Panc1 (cell line): ENCODE data around the gene SYNE1. TPM values are rescaled to one million over a fixed set of nuclear protein-coding genes. Genes with fewer than 3 reads are reported as not detected.

ENCODE experiments used
- ATAC-seq: fragments of 200-7000 bp; cut with Tn5 transposase; 2 replicates; pipeline ENCODE4 v1.9.1; 2020; ENCODE audit warnings: mild to moderate bottlenecking, moderate library complexity
- BruUV-seq: library from RNA; stranded (reverse); fragments of 400-500 nt; replicated peaks from 2 replicates; lab custom pipeline; 2021; lab: Mats Ljungman, UMichigan
- CTCF ChIA-PET: fragments of 300-600 bp; sonication (Branson Sonifier 250); formaldehyde crosslinking; loops from one replicate; lab custom pipeline; 2022; ENCODE audit warnings: antibody characterized with exemption; lab: Charles Lee
- POLR2A ChIA-PET: fragments of 300-600 bp; sonication (Branson Sonifier 250); formaldehyde crosslinking; loops from one replicate; lab custom pipeline; 2022; ENCODE audit warnings: antibody characterized with exemption; lab: Charles Lee
- DNase-seq: peaks from one replicate; pipeline ENCODE4 v3.0.0-alpha.2; 2010; ENCODE audit warnings: low read depth, low spot score
- H3K27ac ChIP-seq: 2 replicates; pipeline ENCODE4 v1.5.1; 2011; ENCODE audit warnings: mild to moderate bottlenecking, low read length, inconsistent platforms
- H3K27me3 ChIP-seq: fragments of 200-500 bp; sonication (Bioruptor generic); 2 replicates; pipeline ENCODE4 v1.6.0; 2014; ENCODE audit warnings: low read length, inconsistent platforms; ENCODE audit not compliant: control insufficient read depth, insufficient read depth
- H3K36me3 ChIP-seq: fragments of 200-500 bp; sonication (Bioruptor generic); 2 replicates; pipeline ENCODE4 v1.5.1; 2014; ENCODE audit warnings: inconsistent platforms, mild to moderate bottlenecking, low read length, moderate library complexity; ENCODE audit not compliant: control insufficient read depth, insufficient read depth
- H3K4me1 ChIP-seq: 2 replicates; pipeline ENCODE4 v1.5.1; 2011; ENCODE audit warnings: inconsistent platforms, mild to moderate bottlenecking, low read length, moderate library complexity; ENCODE audit not compliant: control insufficient read depth, insufficient read depth
- H3K4me3 ChIP-seq, 2 experiments: 2 replicates each; pipeline ENCODE4 v1.5.1; 2011 to 2012; ENCODE audit warnings: low read depth in 2 of 2, low read length in 2 of 2, mild to moderate bottlenecking in 2 of 2, inconsistent platforms in 1 of 2, moderate library complexity in 1 of 2
- H3K9me3 ChIP-seq: fragments of 200-500 bp; sonication (Bioruptor generic); 2 replicates; pipeline ENCODE4 v1.5.1; 2014; ENCODE audit warnings: low read depth, mild to moderate bottlenecking, inconsistent platforms, low read length, moderate library complexity; ENCODE audit not compliant: control insufficient read depth, insufficient read depth
- CTCF ChIP-seq: fragments of 450-650 bp; IDR thresholded peaks from 2 replicates; pipeline ENCODE4 v1.5.1; 2017; ENCODE audit warnings: mild to moderate bottlenecking
- POLR2AphosphoS5 ChIP-seq: IDR thresholded peaks from 2 replicates; pipeline ENCODE4 v1.6.1; 2012; ENCODE audit warnings: mild to moderate bottlenecking, low read depth, low read length, moderate library complexity
- REST ChIP-seq, 2 experiments: IDR thresholded peaks; 2 replicates each; pipeline ENCODE4 v1.6.1; 2011 to 2012; ENCODE audit warnings: low read depth in 2 of 2, control low read depth in 1 of 2, low read length in 1 of 2, mild to moderate bottlenecking in 1 of 2, moderate library complexity in 1 of 2; ENCODE audit not compliant: insufficient read depth in 1 of 2
- SIN3A ChIP-seq: IDR thresholded peaks from 2 replicates; pipeline ENCODE4 v1.6.1; 2012; ENCODE audit warnings: low read depth, mild to moderate bottlenecking, low read length, moderate library complexity, borderline replicate concordance; ENCODE audit not compliant: insufficient read depth
- TCF7L2 ChIP-seq: IDR thresholded peaks from 2 replicates; pipeline ENCODE4 v1.6.1; 2011; ENCODE audit warnings: mild to moderate bottlenecking, low read depth, low read length, inconsistent platforms
- in situ Hi-C: cut with HindIII; loops from 2 replicates; pipeline ENCODE4 v1.10.0; 2016; ENCODE audit warnings: low sequenced_read_pairs, low pct_unique_long_range_greater_than_20kb
- intact Hi-C: fragments of 100-400 bp; cut with micrococcal nuclease; formaldehyde crosslinking; loops from one replicate; pipeline ENCODE4 v1.10.0; 2022; ENCODE audit not compliant: unreplicated experiment
- total RNA-seq: library from RNA; stranded (reverse); gene quantifications from one replicate; pipeline ENCODE4 v1.2.1, GENCODE V29; 2021; ENCODE audit not compliant: unreplicated experiment

Gene SYNE1
- total RNA-seq, 1 experiment from 2014 or later: 3.2 TPM

DNA sequence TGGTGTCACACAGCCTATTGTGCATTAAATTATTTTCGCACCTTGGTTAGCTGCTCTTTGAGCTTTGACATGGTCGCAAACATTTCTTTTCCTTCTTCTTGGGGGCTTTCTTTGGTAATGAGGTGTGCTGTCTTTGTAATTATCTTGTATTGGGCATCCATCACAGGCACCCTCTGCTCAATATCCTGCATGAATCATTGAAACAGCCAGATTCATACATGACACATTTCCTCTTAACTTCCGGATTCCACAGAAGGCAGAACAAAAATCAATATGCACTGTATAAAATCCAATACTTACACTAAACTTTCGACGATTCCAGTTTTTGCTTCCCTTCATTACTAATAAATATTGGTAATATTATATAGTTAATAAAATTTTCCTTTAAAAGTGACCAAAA is 175.6 kb downstream of the SYNE1 start:
- Histone ChIP-seq H3K9me3 (no peaks in the 10 kb centered on the region), H3K27me3 (no peaks in the 10 kb centered on the region), H3K27ac (no peak overlapping the region), H3K4me1 (no peaks in the 10 kb centered on the region), H3K36me3 (no peaks in the 10 kb centered on the region), H3K4me3 (no peak overlapping the region)
- in situ Hi-C loops (no loop called here), intact Hi-C loops (no loop called here)
- ATAC-seq (no peak), DNase-seq (no peak)
- no TSS peak for BruUV-seq
- TF ChIP-seq SIN3A (no peak), REST (IDR thresholded peaks at IDR 0.05; ENCODE audit: insufficient read depth in 1 of 2, low read depth in 2 of 2, low read length in 1 of 2) (no peak), TCF7L2 (no peak), POLR2AphosphoS5 (no peak), CTCF (no peak)
- ChIA-PET CTCF (interaction anchor here (1.0 to 1.1 kb wide), 2 partner anchors 14 to 24 kb away, joined by 3 read pairs; no protein-coding TSS in a partner anchor), POLR2A (no interaction called here)

GRCh38 chr6:152458648-152459644 is 178.2 kb downstream of the SYNE1 start:
- H3K27me3 ChIP-seq: no peaks in the 10 kb centered on the region
- no TSS peak for BruUV-seq
- no peaks in the 10 kb centered on the region for H3K36me3 ChIP-seq
- no peak overlapping the region for H3K4me3 ChIP-seq
- no peaks in the 10 kb centered on the region for H3K9me3 ChIP-seq
- no peak overlapping the region for H3K27ac ChIP-seq
- in situ Hi-C loops: no loop called here
- DNase-seq: no peak
- TF ChIP-seq TCF7L2: no peak
- no peak for TF ChIP-seq SIN3A
- TF ChIP-seq REST (IDR thresholded peaks at IDR 0.05; ENCODE audit: insufficient read depth in 1 of 2, low read depth in 2 of 2, low read length in 1 of 2): no peak
- no peak for TF ChIP-seq CTCF
- no peak for TF ChIP-seq POLR2AphosphoS5
- CTCF ChIA-PET: no interaction called here
- H3K4me1 ChIP-seq: no peaks in the 10 kb centered on the region
- POLR2A ChIA-PET: no interaction called here
- no peak for ATAC-seq
- intact Hi-C loops: no loop called here
